Panc1 (cell line): ENCODE data around the gene ATOSB. TPM values are rescaled to one million over a fixed set of nuclear protein-coding genes. Genes with fewer than 3 reads are reported as not detected.
A peak's percentile ranks its signal among the peaks of the same experiment; 100 is the strongest.

Experiments used
- ATAC-seq: fragments of 200-7000 bp; cut with Tn5 transposase; 2 replicates; pipeline ENCODE4 v1.9.1; 2020; ENCODE audit warnings: mild to moderate bottlenecking, moderate library complexity
- BruUV-seq: library from RNA; stranded (reverse); fragments of 400-500 nt; replicated peaks from 2 replicates; lab custom pipeline; 2021; lab: Mats Ljungman, UMichigan
- CTCF ChIA-PET: fragments of 300-600 bp; sonication (Branson Sonifier 250); formaldehyde crosslinking; loops from one replicate; lab custom pipeline; 2022; ENCODE audit warnings: antibody characterized with exemption; lab: Charles Lee
- POLR2A ChIA-PET: fragments of 300-600 bp; sonication (Branson Sonifier 250); formaldehyde crosslinking; loops from one replicate; lab custom pipeline; 2022; ENCODE audit warnings: antibody characterized with exemption; lab: Charles Lee
- DNase-seq: peaks from one replicate; pipeline ENCODE4 v3.0.0-alpha.2; 2010; ENCODE audit warnings: low read depth, low spot score
- H3K27ac ChIP-seq: 2 replicates; pipeline ENCODE4 v1.5.1; 2011; ENCODE audit warnings: mild to moderate bottlenecking, low read length, inconsistent platforms
- H3K27me3 ChIP-seq: fragments of 200-500 bp; sonication (Bioruptor generic); 2 replicates; pipeline ENCODE4 v1.6.0; 2014; ENCODE audit warnings: low read length, inconsistent platforms; ENCODE audit not compliant: control insufficient read depth, insufficient read depth
- H3K36me3 ChIP-seq: fragments of 200-500 bp; sonication (Bioruptor generic); 2 replicates; pipeline ENCODE4 v1.5.1; 2014; ENCODE audit warnings: inconsistent platforms, mild to moderate bottlenecking, low read length, moderate library complexity; ENCODE audit not compliant: control insufficient read depth, insufficient read depth
- H3K4me1 ChIP-seq: 2 replicates; pipeline ENCODE4 v1.5.1; 2011; ENCODE audit warnings: inconsistent platforms, mild to moderate bottlenecking, low read length, moderate library complexity; ENCODE audit not compliant: control insufficient read depth, insufficient read depth
- H3K4me3 ChIP-seq, 2 experiments: 2 replicates each; pipeline ENCODE4 v1.5.1; 2011 to 2012; ENCODE audit warnings: low read depth in 2 of 2, low read length in 2 of 2, mild to moderate bottlenecking in 2 of 2, inconsistent platforms in 1 of 2, moderate library complexity in 1 of 2
- H3K9me3 ChIP-seq: fragments of 200-500 bp; sonication (Bioruptor generic); 2 replicates; pipeline ENCODE4 v1.5.1; 2014; ENCODE audit warnings: low read depth, mild to moderate bottlenecking, inconsistent platforms, low read length, moderate library complexity; ENCODE audit not compliant: control insufficient read depth, insufficient read depth
- CTCF ChIP-seq: fragments of 450-650 bp; IDR thresholded peaks from 2 replicates; pipeline ENCODE4 v1.5.1; 2017; ENCODE audit warnings: mild to moderate bottlenecking
- POLR2AphosphoS5 ChIP-seq: IDR thresholded peaks from 2 replicates; pipeline ENCODE4 v1.6.1; 2012; ENCODE audit warnings: mild to moderate bottlenecking, low read depth, low read length, moderate library complexity
- REST ChIP-seq, 2 experiments: IDR thresholded peaks; 2 replicates each; pipeline ENCODE4 v1.6.1; 2011 to 2012; ENCODE audit warnings: low read depth in 2 of 2, control low read depth in 1 of 2, low read length in 1 of 2, mild to moderate bottlenecking in 1 of 2, moderate library complexity in 1 of 2; ENCODE audit not compliant: insufficient read depth in 1 of 2
- SIN3A ChIP-seq: IDR thresholded peaks from 2 replicates; pipeline ENCODE4 v1.6.1; 2012; ENCODE audit warnings: low read depth, mild to moderate bottlenecking, low read length, moderate library complexity, borderline replicate concordance; ENCODE audit not compliant: insufficient read depth
- TCF7L2 ChIP-seq: IDR thresholded peaks from 2 replicates; pipeline ENCODE4 v1.6.1; 2011; ENCODE audit warnings: mild to moderate bottlenecking, low read depth, low read length, inconsistent platforms
- in situ Hi-C: cut with HindIII; loops from 2 replicates; pipeline ENCODE4 v1.10.0; 2016; ENCODE audit warnings: low sequenced_read_pairs, low pct_unique_long_range_greater_than_20kb
- intact Hi-C: fragments of 100-400 bp; cut with micrococcal nuclease; formaldehyde crosslinking; loops from one replicate; pipeline ENCODE4 v1.10.0; 2022; ENCODE audit not compliant: unreplicated experiment
- total RNA-seq: library from RNA; stranded (reverse); gene quantifications from one replicate; pipeline ENCODE4 v1.2.1, GENCODE V29; 2021; ENCODE audit not compliant: unreplicated experiment

The ATOSB gene
- total RNA-seq, 1 experiment from 2014 or later = 23.6 TPM

GRCh38 chr9:35102465-35102768 is 13.2 kb downstream of the ATOSB start:
- H3K27ac ChIP-seq = peak overlapping the region; percentile 96
- H3K27me3 ChIP-seq = no peaks in the 10 kb centered on the region
- peaks cover 18% of the 10 kb centered on the region for H3K4me1 ChIP-seq
- BruUV-seq = no TSS peak
- in situ Hi-C loops = no loop called here
- DNase-seq (no peak), ATAC-seq (peak; percentile 25)
- ChIA-PET CTCF (interaction anchor here (1.7 kb wide), 1 partner anchor 13 kb away, joined by 4 read pairs; the partner anchor contains the start of gene ATOSB), POLR2A (interaction anchor here (0.5 to 1.6 kb wide), 7 partner anchors 12 to 366 kb away, joined by 3 to 12 read pairs (median 5); partner anchors contain the start of genes ATOSB, FANCG, UNC13B and VCP)
- no peaks in the 10 kb centered on the region for H3K9me3 ChIP-seq
- H3K36me3 ChIP-seq = no peaks in the 10 kb centered on the region; the same call in 1 of the 2 replicates
- intact Hi-C loops = no loop called here
- TF ChIP-seq REST (IDR thresholded peaks at IDR 0.05; ENCODE audit: insufficient read depth in 1 of 2, low read depth in 2 of 2, low read length in 1 of 2) (no peak), SIN3A (no peak), POLR2AphosphoS5 (no peak), TCF7L2 (no peak), CTCF (no peak)
- peak overlapping the region; percentile 80 to 97 for H3K4me3 ChIP-seq

GRCh38 chr9:35097573-35097972 is 18.1 kb downstream of the ATOSB start:
- H3K4me3 ChIP-seq = no peak overlapping the region
- in situ Hi-C loops = no loop called here
- DNase-seq (no peak), ATAC-seq (no peak)
- no peak overlapping the region for H3K27ac ChIP-seq
- BruUV-seq = no TSS peak
- intact Hi-C loops = no loop called here
- H3K9me3 ChIP-seq = no peaks in the 10 kb centered on the region
- peaks cover 17% of the 10 kb centered on the region for H3K4me1 ChIP-seq
- TF ChIP-seq TCF7L2 (no peak), CTCF (no peak), REST (IDR thresholded peaks at IDR 0.05; ENCODE audit: insufficient read depth in 1 of 2, low read depth in 2 of 2, low read length in 1 of 2) (no peak), SIN3A (no peak), POLR2AphosphoS5 (no peak)
- H3K27me3 ChIP-seq = no peaks in the 10 kb centered on the region
- POLR2A ChIA-PET = interaction anchor here (0.7 to 1.0 kb wide), 2 partner anchors 11 to 205 kb away, joined by 3 to 6 read pairs; no protein-coding TSS in a partner anchor
- H3K36me3 ChIP-seq = no peaks in the 10 kb centered on the region; the same call in 1 of the 2 replicates
- CTCF ChIA-PET = no interaction called here
